H1 (cell line): Measurements from ENCODE around the gene SLC26A9. TPM values are rescaled to one million over a fixed set of nuclear protein-coding genes. Genes with fewer than 3 reads are reported as not detected.

Experiments
- CTCF ChIA-PET: fragments of 300-600 bp; sonication (Branson Sonifier 250); formaldehyde crosslinking; loops from one replicate; lab custom pipeline; 2021; ENCODE audit not compliant: partially characterized antibody; lab: Charles Lee
- POLR2A ChIA-PET: fragments of 300-600 bp; sonication (Branson Sonifier 250); formaldehyde crosslinking; loops from one replicate; lab custom pipeline; 2021; ENCODE audit warnings: inconsistent platforms; ENCODE audit not compliant: partially characterized antibody; lab: Charles Lee
- DNase-seq, 2 experiments: peaks; one replicate each; pipeline versions ENCODE4 v3.0.0 to v3.0.0-alpha.2; 2010 to 2022; ENCODE audit warnings: low spot score in 2 of 2, low read depth in 1 of 2, mixed read lengths in 1 of 2
- FAIRE-seq: peaks from 2 replicates; lab custom pipeline; 2011; peaks lifted over from hg19 to GRCh38; lab: Jason Lieb, UNC
- H2AFZ ChIP-seq: 2 replicates; pipeline ENCODE4 v1.8.1; 2012; ENCODE audit warnings: low read length, inconsistent platforms
- H2AK5ac ChIP-seq: 2 replicates; pipeline ENCODE4 v1.6.1; 2013; ENCODE audit warnings: low read depth, low read length
- H2BK120ac ChIP-seq: replicated peaks from 2 replicates; pipeline ENCODE3; 2013; ENCODE audit warnings: low read depth, low read length, inconsistent platforms
- H2BK12ac ChIP-seq: 2 replicates; pipeline ENCODE4 v1.6.1; 2013; ENCODE audit warnings: low read depth, low read length
- H2BK15ac ChIP-seq: 2 replicates; pipeline ENCODE4 v1.6.1; 2013; ENCODE audit warnings: low read length
- H2BK20ac ChIP-seq: 2 replicates; pipeline ENCODE4 v1.6.1; 2013; ENCODE audit warnings: low read length
- H2BK5ac ChIP-seq: 2 replicates; pipeline ENCODE4 v1.6.1; 2013; ENCODE audit warnings: low read depth, low read length
- H3K14ac ChIP-seq: 2 replicates; pipeline ENCODE4 v1.6.1; 2013; ENCODE audit warnings: inconsistent platforms; ENCODE audit not compliant: insufficient read length
- H3K18ac ChIP-seq: 2 replicates; pipeline ENCODE4 v1.6.1; 2013; ENCODE audit warnings: low read length; ENCODE audit errors: extremely low read depth
- H3K23ac ChIP-seq: 2 replicates; pipeline ENCODE4 v1.6.1; 2013; ENCODE audit warnings: inconsistent platforms; ENCODE audit not compliant: insufficient read length
- H3K23me2 ChIP-seq: 2 replicates; pipeline ENCODE4 v1.6.1; 2013; ENCODE audit warnings: low read depth, low read length
- H3K27ac ChIP-seq: 2 replicates; pipeline ENCODE4 v1.6.1; 2011; ENCODE audit warnings: low read depth, low read length, inconsistent platforms
- H3K27me3 ChIP-seq, 4 experiments: replicated peaks in 1 of 4; 1 replicate in 1 of 4; 2 replicates in 3 of 4; pipeline versions ENCODE4 v1.6.1 to v1.8.1; 2011 to 2013; ENCODE audit warnings: low read length in 3 of 4, mild to moderate bottlenecking in 3 of 4, inconsistent platforms in 2 of 4, mixed read lengths in 2 of 4, moderate library complexity in 1 of 4; ENCODE audit not compliant: control insufficient read depth in 3 of 4, insufficient read depth in 3 of 4; ENCODE audit errors: extremely low read depth in 1 of 4
- H3K36me3 ChIP-seq, 4 experiments: 2 replicates each; pipeline versions ENCODE4 v1.6.1 to v1.8.1; 2011 to 2013; ENCODE audit warnings: mild to moderate bottlenecking in 4 of 4, low read length in 3 of 4, moderate library complexity in 2 of 4, control low read depth in 1 of 4, inconsistent platforms in 1 of 4; ENCODE audit not compliant: insufficient read depth in 4 of 4, control insufficient read depth in 2 of 4
- H3K4ac ChIP-seq: replicated peaks from 2 replicates; pipeline ENCODE3; 2013; ENCODE audit warnings: low read length, low read depth, mixed read lengths, inconsistent platforms; ENCODE audit not compliant: insufficient read length
- H3K4me1 ChIP-seq, 4 experiments: replicated peaks in 1 of 4; 1 replicate in 1 of 4; 2 replicates in 3 of 4; pipeline versions ENCODE4 v1.6.1 to v1.8.1; 2011 to 2013; ENCODE audit warnings: low read length in 3 of 4, inconsistent platforms in 2 of 4, mixed read lengths in 1 of 4; ENCODE audit not compliant: insufficient read depth in 4 of 4, control insufficient read depth in 3 of 4
- H3K4me2 ChIP-seq, 2 experiments: 2 replicates each; pipeline versions ENCODE4 v1.6.1 to v1.8.1; 2011 to 2013; ENCODE audit warnings: low read depth in 2 of 2, low read length in 2 of 2, control low read depth in 1 of 2, inconsistent platforms in 1 of 2, mild to moderate bottlenecking in 1 of 2; ENCODE audit not compliant: insufficient read depth in 1 of 2
- H3K4me3 ChIP-seq, 4 experiments: fragments of 200-600, 300-600 bp in 1 of 4; sonication (generic), shearing (Covaris generic), sonication (Bioruptor Twin) in 1 of 4; 2 replicates each; pipeline versions ENCODE4 v1.5.1 to v1.8.1; 2011 to 2016; ENCODE audit warnings: low read length in 4 of 4, low read depth in 3 of 4, control low read depth in 2 of 4, inconsistent platforms in 2 of 4, mild to moderate bottlenecking in 2 of 4, mixed read lengths in 1 of 4, moderate library complexity in 1 of 4; ENCODE audit not compliant: insufficient read depth in 2 of 4; ENCODE audit errors: extremely low read depth in 1 of 4
- H3K56ac ChIP-seq: replicated peaks from 2 replicates; pipeline ENCODE3; 2013; ENCODE audit warnings: low read depth, mild to moderate bottlenecking, mixed read lengths, low read length, inconsistent platforms; ENCODE audit not compliant: insufficient read length
- H3K79me1 ChIP-seq: 2 replicates; pipeline ENCODE4 v1.6.1; 2013; ENCODE audit warnings: low read depth, low read length, control low read depth
- H3K79me2 ChIP-seq, 2 experiments: 2 replicates each; pipeline versions ENCODE4 v1.6.1 to v1.8.1; 2012 to 2013; ENCODE audit warnings: low read length in 2 of 2, mild to moderate bottlenecking in 2 of 2, inconsistent platforms in 1 of 2; ENCODE audit not compliant: insufficient read depth in 2 of 2, control insufficient read depth in 1 of 2
- H3K9ac ChIP-seq, 4 experiments: replicated peaks in 1 of 4; 1 replicate in 1 of 4; 2 replicates in 3 of 4; pipeline versions ENCODE4 v1.6.1 to v1.8.1; 2011 to 2013; ENCODE audit warnings: low read depth in 3 of 4, low read length in 3 of 4, control low read depth in 2 of 4, mild to moderate bottlenecking in 2 of 4, moderate library complexity in 2 of 4, inconsistent platforms in 1 of 4; ENCODE audit errors: extremely low read depth in 1 of 4
- H3K9me3 ChIP-seq, 2 experiments: 2 replicates each; pipeline versions ENCODE4 v1.6.1 to v1.8.1; 2012 to 2013; ENCODE audit warnings: mild to moderate bottlenecking in 2 of 2, moderate library complexity in 2 of 2, control low read depth in 1 of 2, inconsistent platforms in 1 of 2, low read depth in 1 of 2, low read length in 1 of 2, mixed read lengths in 1 of 2; ENCODE audit not compliant: insufficient read depth in 2 of 2
- H4K20me1 ChIP-seq, 2 experiments: replicated peaks in 1 of 2; 2 replicates each; pipeline versions ENCODE3 to v1.8.1; 2011 to 2013; ENCODE audit warnings: inconsistent platforms in 2 of 2, low read length in 2 of 2, mild to moderate bottlenecking in 1 of 2; ENCODE audit not compliant: insufficient read depth in 2 of 2, control insufficient read depth in 1 of 2
- H4K5ac ChIP-seq: 2 replicates; pipeline ENCODE4 v1.6.1; 2013; ENCODE audit warnings: low read length, low read depth, mixed read lengths, inconsistent platforms; ENCODE audit not compliant: insufficient read length
- H4K8ac ChIP-seq: 2 replicates; pipeline ENCODE4 v1.8.0; 2013; ENCODE audit warnings: mild to moderate bottlenecking, moderate library complexity, low read length, inconsistent platforms; ENCODE audit not compliant: insufficient read depth; ENCODE audit errors: extremely low read depth
- H4K91ac ChIP-seq: replicated peaks from 2 replicates; pipeline ENCODE3; 2013; ENCODE audit warnings: low read length, mixed read lengths, inconsistent platforms; ENCODE audit not compliant: insufficient read length
- CHD1 ChIP-seq: IDR thresholded peaks from 2 replicates; pipeline ENCODE4 v1.6.1; 2012; ENCODE audit warnings: low read depth, low read length, improper control_type of control experiment
- GABPA ChIP-seq: IDR thresholded peaks from 2 replicates; pipeline ENCODE4 v1.6.1; 2011; ENCODE audit warnings: mild to moderate bottlenecking, low read length, moderate library complexity, borderline replicate concordance; ENCODE audit not compliant: insufficient read depth
- MAFK ChIP-seq: IDR thresholded peaks from 2 replicates; pipeline ENCODE4 v1.6.1; 2012; ENCODE audit warnings: low read depth, mild to moderate bottlenecking, improper control_type of control experiment, low read length
- NRF1 ChIP-seq: IDR thresholded peaks from 2 replicates; pipeline ENCODE4 v1.6.1; 2011; ENCODE audit warnings: mild to moderate bottlenecking, low read depth, low read length, improper control_type of control experiment
- YY1 ChIP-seq: IDR thresholded peaks from 2 replicates; pipeline ENCODE4 v1.6.1; 2011; ENCODE audit warnings: low read depth, mild to moderate bottlenecking, low read length
- polyA plus RNA-seq, 7 experiments: library from polyadenylated mRNA; depleted of rRNA in 3 of 7; stranded (reverse) in 5 of 7; unstranded in 2 of 7; fragments of >200 nt in 5 of 7; fragments of 200-250 nt in 2 of 7; gene quantifications; 1 replicate in 5 of 7; 2 replicates in 1 of 7; 4 replicates in 1 of 7; pipeline versions ENCODE4 v1.2.1 to v1.2.3, GENCODE V29; 2011 to 2013; ENCODE audit warnings: missing spikeins in 2 of 7, mixed read lengths in 2 of 7
- total RNA-seq: library from RNA; stranded (reverse); fragmentation: NEBNext Ultra II Directional; extraction: Animal tissue kit (Norgen Biotek cat#: 25700); gene quantifications from 2 replicates; pipeline ENCODE4 v1.2.1, GENCODE V29; 2021

The SLC26A9 gene
- total and polyA plus RNA-seq, 2 of the 8 experiments (the other 6 are each of a cell fraction or from before 2014, with no cell fraction given): not detected

DNA sequence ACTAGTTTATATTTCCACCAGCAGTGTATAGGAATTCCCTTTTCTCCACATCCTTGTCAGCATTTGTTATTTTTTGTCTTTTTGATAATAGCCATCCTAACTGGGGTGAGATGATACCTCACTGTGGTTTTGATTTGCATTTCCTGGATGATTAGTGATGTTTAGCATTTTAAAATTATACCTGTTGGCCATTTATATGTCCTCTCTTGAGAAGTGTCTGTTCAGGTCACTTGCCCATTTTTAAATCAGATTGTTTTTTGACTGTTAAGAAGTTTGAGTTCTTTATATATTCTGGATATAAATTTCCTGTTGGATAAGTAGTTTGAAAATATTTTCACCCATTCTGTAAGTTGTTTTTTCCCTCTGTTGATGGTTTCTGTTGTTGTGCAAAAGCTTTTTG is 62.3 kb downstream of the SLC26A9 start:
- DNase-seq (no peak), FAIRE-seq (no peak)
- Histone ChIP-seq H2BK12ac (no peak overlapping the region), H4K91ac (no peak overlapping the region), H3K27me3 (no peaks in the 10 kb centered on the region), H3K4me1 (no peaks in the 10 kb centered on the region), H2BK15ac (no peak overlapping the region), H2BK120ac (no peak overlapping the region), H3K9me3 (no peaks in the 10 kb centered on the region), H3K4me2 (no peak overlapping the region), H3K9ac (no peak overlapping the region), H3K23ac (no peak overlapping the region), H3K23me2 (no peaks in the 10 kb centered on the region; the same call in 1 of the 2 replicates), H2BK20ac (no peak overlapping the region), H2BK5ac (no peak overlapping the region), H4K8ac (no peak overlapping the region), H2AK5ac (no peak overlapping the region), H3K79me1 (no peaks in the 10 kb centered on the region), H4K20me1 (no peaks in the 10 kb centered on the region), H2AFZ (no peak overlapping the region), H3K56ac (no peak overlapping the region), H3K18ac (no peak overlapping the region), H4K5ac (no peak overlapping the region), H3K4me3 (no peak overlapping the region), H3K79me2 (no peaks in the 10 kb centered on the region), H3K36me3 (no peaks in the 10 kb centered on the region), H3K27ac (no peak overlapping the region), H3K4ac (no peak overlapping the region), H3K14ac (no peak overlapping the region)
- CTCF ChIA-PET: no interaction called here
- TF ChIP-seq MAFK (no peak), NRF1 (no peak), YY1 (no peak), CHD1 (no peak), GABPA (no peak)
- POLR2A ChIA-PET: no interaction called here
